Measurements from ENCODE around the gene MYCBP.

DNA sequence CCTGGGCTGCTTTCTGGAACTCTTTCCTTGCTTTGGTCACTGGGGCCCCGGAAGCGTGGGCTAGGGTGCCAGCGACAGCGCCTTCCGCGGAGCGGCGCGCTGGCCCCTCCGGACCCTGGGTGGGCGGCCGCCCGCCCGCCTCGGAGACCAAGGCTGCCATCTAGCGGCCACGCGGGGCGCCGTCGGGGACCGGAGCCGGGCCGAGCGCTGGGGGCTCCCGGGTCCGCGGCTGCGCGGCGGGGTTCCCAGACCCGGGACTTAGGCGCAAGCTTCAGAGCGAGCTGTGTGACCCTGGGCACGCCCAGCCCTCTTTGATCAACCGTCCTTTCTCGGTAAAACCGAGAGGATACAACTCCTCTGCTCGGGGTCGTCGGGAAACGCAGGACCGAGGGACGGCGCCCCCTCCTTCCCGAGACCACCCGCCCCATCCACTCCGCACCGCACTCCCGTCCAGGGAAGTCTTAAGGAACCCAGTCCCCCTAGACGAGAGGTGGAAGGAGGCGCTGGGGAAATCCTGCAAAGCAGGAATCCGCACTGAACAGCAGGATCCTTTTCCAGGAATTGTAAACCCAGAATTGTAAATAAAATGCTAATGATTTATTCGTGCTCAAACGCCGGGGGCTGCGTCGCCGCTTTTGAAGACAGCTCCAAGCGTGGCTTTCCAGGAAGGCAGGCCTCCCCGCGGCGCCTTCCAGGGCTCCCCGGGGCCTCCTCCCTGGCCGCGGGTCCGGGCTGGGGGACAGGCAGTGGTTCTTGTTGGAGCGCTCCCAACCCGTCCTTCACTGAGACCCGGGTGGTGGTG is 54.8 kb downstream of the MYCBP start:
- no peak for TF ChIP-seq ZNF121 (tag by site-specific recombination; IDR thresholded peaks at IDR 0.05)
- TF ChIP-seq, protein P1, sequence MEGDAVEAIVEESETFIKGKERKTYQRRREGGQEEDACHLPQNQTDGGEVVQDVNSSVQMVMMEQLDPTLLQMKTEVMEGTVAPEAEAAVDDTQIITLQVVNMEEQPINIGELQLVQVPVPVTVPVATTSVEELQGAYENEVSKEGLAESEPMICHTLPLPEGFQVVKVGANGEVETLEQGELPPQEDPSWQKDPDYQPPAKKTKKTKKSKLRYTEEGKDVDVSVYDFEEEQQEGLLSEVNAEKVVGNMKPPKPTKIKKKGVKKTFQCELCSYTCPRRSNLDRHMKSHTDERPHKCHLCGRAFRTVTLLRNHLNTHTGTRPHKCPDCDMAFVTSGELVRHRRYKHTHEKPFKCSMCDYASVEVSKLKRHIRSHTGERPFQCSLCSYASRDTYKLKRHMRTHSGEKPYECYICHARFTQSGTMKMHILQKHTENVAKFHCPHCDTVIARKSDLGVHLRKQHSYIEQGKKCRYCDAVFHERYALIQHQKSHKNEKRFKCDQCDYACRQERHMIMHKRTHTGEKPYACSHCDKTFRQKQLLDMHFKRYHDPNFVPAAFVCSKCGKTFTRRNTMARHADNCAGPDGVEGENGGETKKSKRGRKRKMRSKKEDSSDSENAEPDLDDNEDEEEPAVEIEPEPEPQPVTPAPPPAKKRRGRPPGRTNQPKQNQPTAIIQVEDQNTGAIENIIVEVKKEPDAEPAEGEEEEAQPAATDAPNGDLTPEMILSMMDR (tag by site-specific recombination; IDR thresholded peaks at IDR 0.05): peak; percentile 71; the same call in 1 of the 2 replicates
- TF ChIP-seq ZNF747 (tag by site-specific recombination; IDR thresholded peaks at IDR 0.05): no peak
- no peak; the same call in 1 of the 2 replicates for TF ChIP-seq TCF7L2 (IDR thresholded peaks at IDR 0.05; ENCODE audit: borderline replicate concordance, low read depth, low read length)
- no peak for TF ChIP-seq ZBTB7A (tag by site-specific recombination; IDR thresholded peaks at IDR 0.05; ENCODE audit: low read depth)
- TF ChIP-seq, protein P2, sequence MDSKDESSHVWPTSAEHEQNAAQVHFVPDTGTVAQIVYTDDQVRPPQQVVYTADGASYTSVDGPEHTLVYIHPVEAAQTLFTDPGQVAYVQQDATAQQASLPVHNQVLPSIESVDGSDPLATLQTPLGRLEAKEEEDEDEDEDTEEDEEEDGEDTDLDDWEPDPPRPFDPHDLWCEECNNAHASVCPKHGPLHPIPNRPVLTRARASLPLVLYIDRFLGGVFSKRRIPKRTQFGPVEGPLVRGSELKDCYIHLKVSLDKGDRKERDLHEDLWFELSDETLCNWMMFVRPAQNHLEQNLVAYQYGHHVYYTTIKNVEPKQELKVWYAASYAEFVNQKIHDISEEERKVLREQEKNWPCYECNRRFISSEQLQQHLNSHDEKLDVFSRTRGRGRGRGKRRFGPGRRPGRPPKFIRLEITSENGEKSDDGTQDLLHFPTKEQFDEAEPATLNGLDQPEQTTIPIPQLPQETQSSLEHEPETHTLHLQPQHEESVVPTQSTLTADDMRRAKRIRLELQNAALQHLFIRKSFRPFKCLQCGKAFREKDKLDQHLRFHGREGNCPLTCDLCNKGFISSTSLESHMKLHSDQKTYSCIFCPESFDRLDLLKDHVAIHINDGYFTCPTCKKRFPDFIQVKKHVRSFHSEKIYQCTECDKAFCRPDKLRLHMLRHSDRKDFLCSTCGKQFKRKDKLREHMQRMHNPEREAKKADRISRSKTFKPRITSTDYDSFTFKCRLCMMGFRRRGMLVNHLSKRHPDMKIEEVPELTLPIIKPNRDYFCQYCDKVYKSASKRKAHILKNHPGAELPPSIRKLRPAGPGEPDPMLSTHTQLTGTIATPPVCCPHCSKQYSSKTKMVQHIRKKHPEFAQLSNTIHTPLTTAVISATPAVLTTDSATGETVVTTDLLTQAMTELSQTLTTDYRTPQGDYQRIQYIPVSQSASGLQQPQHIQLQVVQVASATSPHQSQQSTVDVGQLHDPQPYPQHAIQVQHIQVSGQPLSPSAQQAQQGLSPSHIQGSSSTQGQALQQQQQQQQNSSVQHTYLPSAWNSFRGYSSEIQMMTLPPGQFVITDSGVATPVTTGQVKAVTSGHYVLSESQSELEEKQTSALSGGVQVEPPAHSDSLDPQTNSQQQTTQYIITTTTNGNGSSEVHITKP (tag by site-specific recombination; IDR thresholded peaks at IDR 0.05): no peak
- no peak for TF ChIP-seq KLF16 (tag by site-specific recombination; IDR thresholded peaks at IDR 0.05)
- TF ChIP-seq ZFP3 (tag by site-specific recombination; IDR thresholded peaks at IDR 0.05; ENCODE audit: low read depth): no peak
- no peak for TF ChIP-seq ZNF274 (IDR thresholded peaks at IDR 0.05; ENCODE audit: low read length)
- no peak for TF ChIP-seq ZNF274 (tag by site-specific recombination; IDR thresholded peaks at IDR 0.05; ENCODE audit: borderline replicate concordance)
- no peak for TF ChIP-seq ZBTB21 (tag by site-specific recombination; IDR thresholded peaks at IDR 0.05)
- TF ChIP-seq ZSCAN30 (tag by site-specific recombination; IDR thresholded peaks at IDR 0.05): peak; percentile 62
- TF ChIP-seq ZNF239 (tag by site-specific recombination; IDR thresholded peaks at IDR 0.05): no peak
